ENCODE data around the gene RBM33.

GRCh38 chr7:155763122-155763521, 118.7 kb downstream of the RBM33 start:
- TF ChIP-seq, protein P1, sequence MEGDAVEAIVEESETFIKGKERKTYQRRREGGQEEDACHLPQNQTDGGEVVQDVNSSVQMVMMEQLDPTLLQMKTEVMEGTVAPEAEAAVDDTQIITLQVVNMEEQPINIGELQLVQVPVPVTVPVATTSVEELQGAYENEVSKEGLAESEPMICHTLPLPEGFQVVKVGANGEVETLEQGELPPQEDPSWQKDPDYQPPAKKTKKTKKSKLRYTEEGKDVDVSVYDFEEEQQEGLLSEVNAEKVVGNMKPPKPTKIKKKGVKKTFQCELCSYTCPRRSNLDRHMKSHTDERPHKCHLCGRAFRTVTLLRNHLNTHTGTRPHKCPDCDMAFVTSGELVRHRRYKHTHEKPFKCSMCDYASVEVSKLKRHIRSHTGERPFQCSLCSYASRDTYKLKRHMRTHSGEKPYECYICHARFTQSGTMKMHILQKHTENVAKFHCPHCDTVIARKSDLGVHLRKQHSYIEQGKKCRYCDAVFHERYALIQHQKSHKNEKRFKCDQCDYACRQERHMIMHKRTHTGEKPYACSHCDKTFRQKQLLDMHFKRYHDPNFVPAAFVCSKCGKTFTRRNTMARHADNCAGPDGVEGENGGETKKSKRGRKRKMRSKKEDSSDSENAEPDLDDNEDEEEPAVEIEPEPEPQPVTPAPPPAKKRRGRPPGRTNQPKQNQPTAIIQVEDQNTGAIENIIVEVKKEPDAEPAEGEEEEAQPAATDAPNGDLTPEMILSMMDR (conservative IDR thresholded peaks at IDR 0.05; ENCODE audit: low read depth, low read length), result no peak
- TF ChIP-seq EZH2 (IDR thresholded peaks at IDR 0.05; ENCODE audit: borderline replicate concordance, low read depth, low read length, poor library complexity, severe bottlenecking), result no peak
